AG10803 (cell line): ENCODE results near the gene CSTF2T.
A peak's percentile ranks its signal among the peaks of the same experiment; 100 is the strongest.

Experiments used
- DNase-seq: peaks from one replicate; pipeline ENCODE4 v3.0.0; 2010; ENCODE audit warnings: low read depth
- H3K4me3 ChIP-seq: 2 replicates; pipeline ENCODE4 v1.5.1; 2011; ENCODE audit warnings: mild to moderate bottlenecking, low read length, control low read depth
- TF ChIP-seq, protein P1 (sequence below): conservative IDR thresholded peaks from 2 replicates; pipeline ENCODE4 v1.5.1; 2011; ENCODE audit warnings: mild to moderate bottlenecking, low read length, control low read depth, inconsistent platforms

The CSTF2T gene

DNA sequence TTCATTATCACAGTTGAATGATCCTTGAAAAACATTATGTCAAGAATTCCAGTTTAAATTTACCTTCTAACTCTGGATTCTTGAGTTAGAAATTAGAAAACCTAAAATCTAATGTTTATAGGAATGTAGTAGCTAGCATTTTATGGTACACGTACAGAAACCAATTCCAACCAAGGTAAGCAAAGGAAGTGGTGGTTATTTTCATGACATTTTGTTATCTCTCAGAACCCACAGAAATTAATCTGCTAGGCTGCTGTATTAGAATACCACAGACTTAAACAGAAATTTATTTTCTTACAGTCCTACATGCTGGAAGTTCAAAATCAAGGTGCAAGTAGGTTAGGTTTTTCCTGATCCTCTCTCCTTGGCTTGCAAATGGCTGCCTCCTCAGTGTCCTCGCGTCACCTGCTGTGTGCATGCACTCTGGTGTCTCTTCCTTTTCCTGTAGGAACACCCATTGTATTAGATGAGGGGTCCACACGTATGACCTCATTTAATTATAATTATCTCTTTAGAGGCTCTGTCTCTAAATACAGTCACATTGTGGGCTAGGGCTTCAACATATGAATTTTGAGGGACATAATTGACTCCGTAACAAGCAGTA is 8.5 kb upstream of the CSTF2T start:
- DNase-seq: no peak
- H3K4me3 ChIP-seq: no peak overlapping the region
- TF ChIP-seq, protein P1, sequence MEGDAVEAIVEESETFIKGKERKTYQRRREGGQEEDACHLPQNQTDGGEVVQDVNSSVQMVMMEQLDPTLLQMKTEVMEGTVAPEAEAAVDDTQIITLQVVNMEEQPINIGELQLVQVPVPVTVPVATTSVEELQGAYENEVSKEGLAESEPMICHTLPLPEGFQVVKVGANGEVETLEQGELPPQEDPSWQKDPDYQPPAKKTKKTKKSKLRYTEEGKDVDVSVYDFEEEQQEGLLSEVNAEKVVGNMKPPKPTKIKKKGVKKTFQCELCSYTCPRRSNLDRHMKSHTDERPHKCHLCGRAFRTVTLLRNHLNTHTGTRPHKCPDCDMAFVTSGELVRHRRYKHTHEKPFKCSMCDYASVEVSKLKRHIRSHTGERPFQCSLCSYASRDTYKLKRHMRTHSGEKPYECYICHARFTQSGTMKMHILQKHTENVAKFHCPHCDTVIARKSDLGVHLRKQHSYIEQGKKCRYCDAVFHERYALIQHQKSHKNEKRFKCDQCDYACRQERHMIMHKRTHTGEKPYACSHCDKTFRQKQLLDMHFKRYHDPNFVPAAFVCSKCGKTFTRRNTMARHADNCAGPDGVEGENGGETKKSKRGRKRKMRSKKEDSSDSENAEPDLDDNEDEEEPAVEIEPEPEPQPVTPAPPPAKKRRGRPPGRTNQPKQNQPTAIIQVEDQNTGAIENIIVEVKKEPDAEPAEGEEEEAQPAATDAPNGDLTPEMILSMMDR: no peak

DNA sequence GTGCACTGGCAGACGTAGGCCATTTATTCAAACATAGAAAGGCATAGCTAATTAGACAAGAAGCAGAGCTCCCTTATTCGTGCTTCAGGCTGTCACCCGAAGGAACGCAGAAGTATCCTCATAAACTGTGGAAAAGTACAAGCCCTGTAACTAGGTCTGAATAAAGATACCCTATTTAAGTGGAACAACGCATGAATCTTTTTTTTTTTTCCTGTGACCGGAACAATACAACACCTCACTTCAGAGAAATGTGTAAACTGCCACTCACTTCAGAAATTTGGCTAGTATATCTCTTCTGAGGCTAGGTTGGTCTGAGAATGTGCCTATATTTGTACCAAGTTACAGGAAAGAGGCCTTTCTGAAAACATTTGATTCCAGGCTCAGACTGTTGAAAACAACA is 8.0 kb upstream of the CSTF2T start:
- H3K4me3 ChIP-seq: no peak overlapping the region
- TF ChIP-seq, protein P1: no peak
- no peak for DNase-seq

DNA sequence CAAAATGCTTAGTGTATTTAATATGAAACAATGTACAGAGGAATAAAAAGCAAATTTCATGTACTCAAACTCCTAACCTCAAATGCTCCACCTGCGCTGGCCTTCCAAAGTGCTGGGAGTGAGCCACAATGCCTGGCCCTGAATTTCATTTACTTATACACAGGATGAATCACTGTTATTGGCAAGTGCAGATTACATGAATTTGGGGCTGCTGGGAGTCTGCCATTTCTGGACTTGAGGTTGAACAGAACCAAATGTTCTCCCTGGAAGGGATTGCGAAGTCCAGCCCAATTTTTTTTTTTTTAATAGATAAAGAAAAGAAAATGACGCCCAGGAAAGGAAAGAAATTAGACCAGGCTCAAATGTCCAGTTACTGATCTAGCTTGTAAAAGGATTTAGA is 6.8 kb upstream of the CSTF2T start:
- DNase-seq: peak; percentile 96
- H3K4me3 ChIP-seq: no peak overlapping the region
- TF ChIP-seq, protein P1: no peak

DNA sequence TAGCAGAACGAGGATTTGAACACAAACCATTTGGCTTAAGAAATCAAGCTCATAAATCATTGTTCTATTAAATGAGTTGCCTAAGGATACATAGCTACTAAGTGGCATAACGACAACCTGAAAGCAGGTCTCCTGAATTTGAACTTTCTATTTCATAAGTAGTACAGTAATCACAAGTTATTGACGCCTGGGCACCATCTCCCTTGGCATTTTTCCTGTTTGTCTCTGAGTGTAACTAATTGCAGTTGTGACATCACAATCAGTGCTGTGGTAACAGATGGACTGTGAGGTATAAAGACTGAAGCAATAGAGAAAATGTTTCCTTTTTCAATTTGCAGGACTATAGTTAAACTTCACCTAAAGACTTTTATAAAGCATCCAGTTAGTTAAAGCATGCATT is 6.4 kb upstream of the CSTF2T start:
- peak; percentile 60 for DNase-seq
- no peak overlapping the region for H3K4me3 ChIP-seq
- TF ChIP-seq, protein P1: no peak

DNA sequence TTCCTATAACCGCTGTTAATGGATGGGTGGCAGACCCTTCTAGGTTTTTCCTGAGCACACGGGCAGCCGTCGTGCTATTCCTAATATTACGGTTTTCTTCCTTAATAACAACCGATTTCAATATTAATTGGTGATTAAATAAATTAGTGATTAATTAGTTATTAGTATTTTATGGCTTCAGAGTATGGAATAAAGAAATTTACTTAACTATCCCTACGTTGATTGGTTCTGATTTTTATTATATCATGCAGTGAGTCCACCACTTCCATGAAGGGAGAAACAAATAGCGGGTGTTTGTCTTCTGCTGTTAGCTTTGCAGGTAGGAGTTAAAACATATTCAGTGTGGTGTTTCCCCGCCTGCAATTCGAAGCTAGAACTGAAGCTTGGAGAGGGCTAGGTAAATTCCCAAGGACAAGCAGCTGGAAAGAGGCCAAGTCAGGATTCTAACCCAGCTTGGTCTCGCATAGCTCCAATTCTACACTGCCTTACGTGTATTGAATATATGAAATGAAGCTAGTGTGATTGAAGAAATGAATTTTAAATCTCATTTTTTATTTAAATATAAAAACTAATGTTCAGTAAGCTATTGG is 928 bp upstream of the CSTF2T start:
- TF ChIP-seq, protein P1: no peak
- DNase-seq: no peak
- peak overlapping the region; percentile 92 for H3K4me3 ChIP-seq

DNA sequence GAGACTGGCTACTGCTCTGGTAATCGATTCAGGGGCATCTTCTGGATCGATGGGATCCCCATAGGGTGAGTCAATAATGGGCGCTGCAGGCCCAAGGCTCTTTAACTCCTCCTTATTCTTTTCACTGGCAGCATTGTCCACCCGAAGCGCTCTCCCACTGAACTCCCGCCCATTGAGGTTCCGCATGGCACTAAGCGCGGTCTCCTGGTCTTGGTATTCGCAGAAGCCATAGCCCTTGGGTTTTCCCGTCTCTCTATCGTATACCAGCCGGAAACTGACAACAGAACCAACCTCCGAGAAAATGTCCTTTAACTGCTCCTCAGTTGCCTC is 285 bp downstream of the CSTF2T start:
- H3K4me3 ChIP-seq: peak overlapping the region; percentile 92
- TF ChIP-seq, protein P1: no peak
- DNase-seq: no peak

DNA sequence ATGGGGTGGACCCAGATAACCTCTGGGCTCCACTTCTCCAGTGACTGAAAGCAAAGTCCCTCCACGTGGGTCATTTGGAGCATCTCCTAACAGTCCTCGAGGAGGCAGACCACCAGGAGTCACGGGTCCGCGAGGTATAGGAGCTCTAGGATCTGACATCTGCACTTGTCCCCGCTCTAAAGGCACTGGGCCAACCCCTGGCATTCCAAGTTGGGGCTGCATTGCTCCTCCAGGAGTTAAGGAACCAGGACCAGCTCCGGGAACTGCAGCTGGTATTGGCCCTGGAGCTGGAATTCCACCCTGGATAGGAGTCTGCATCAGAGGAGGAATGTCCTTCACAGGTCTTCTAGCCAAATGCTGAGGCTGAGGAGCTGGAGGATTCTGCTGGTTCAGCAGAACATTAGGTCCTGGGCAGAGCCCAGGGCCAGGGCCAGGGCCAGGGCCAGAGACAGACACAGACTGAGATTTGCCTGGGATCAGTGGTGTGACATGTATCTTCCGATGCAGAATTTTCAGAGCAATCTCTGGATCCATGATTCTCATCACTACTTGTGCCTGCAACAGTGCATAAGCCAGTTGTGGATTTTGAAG is 827 bp downstream of the CSTF2T start:
- DNase-seq: no peak
- TF ChIP-seq, protein P1: no peak
- H3K4me3 ChIP-seq: peak overlapping the region; percentile 92
